Activated B cell treated with CpG ODN at 0.5 μM for 24 hours (primary cell): ENCODE data around the gene PRKAG2. TPM values are rescaled to one million over a fixed set of nuclear protein-coding genes. Genes with fewer than 3 reads are reported as not detected.

Source experiments
- ATAC-seq: fragments of 200-7000 bp; cut with Tn5 transposase; one replicate; pipeline ENCODE4 v1.10.0; 2021; ENCODE audit warnings: low read depth, mild to moderate bottlenecking, moderate library complexity
- CTCF ChIA-PET: fragments of 350-600 bp; sonication (Branson Sonifier 250); formaldehyde crosslinking; loops from one replicate; lab custom pipeline; 2021; ENCODE audit warnings: antibody characterized with exemption; lab: Charles Lee
- POLR2A ChIA-PET: fragments of 350-600 bp; sonication (Branson Sonifier 250); formaldehyde crosslinking; loops from one replicate; lab custom pipeline; 2021; ENCODE audit warnings: antibody characterized with exemption; lab: Charles Lee
- DNase-seq: peaks from one replicate; pipeline ENCODE4 v3.0.0; 2022
- H3K27ac Mint-ChIP-seq: one replicate; pipeline ENCODE4 v1.8.0; 2020; ENCODE audit warnings: mixed read lengths
- H3K27me3 Mint-ChIP-seq: one replicate; pipeline ENCODE4 v1.8.0; 2021; ENCODE audit warnings: mixed read lengths
- H3K36me3 Mint-ChIP-seq: one replicate; pipeline ENCODE4 v1.8.0; 2021; ENCODE audit warnings: low read depth, mixed read lengths
- H3K4me1 Mint-ChIP-seq: one replicate; pipeline ENCODE4 v1.8.0; 2021; ENCODE audit warnings: mixed read lengths
- H3K4me3 Mint-ChIP-seq: one replicate; pipeline ENCODE4 v1.8.0; 2020; ENCODE audit warnings: mild to moderate bottlenecking, mixed read lengths
- H3K9me3 Mint-ChIP-seq: one replicate; pipeline ENCODE4 v1.8.0; 2020; ENCODE audit warnings: mixed read lengths
- intact Hi-C: fragments of 100-400 bp; cut with micrococcal nuclease; formaldehyde crosslinking; loops from one replicate; pipeline ENCODE4 v1.15.1; 2024
- total RNA-seq: library from RNA; stranded (reverse); gene quantifications from 2 replicates; pipeline ENCODE4 v1.2.3, GENCODE V29; 2022
- TF ChIP-seq, protein P1 (sequence below): fragments of 200-600 bp; IDR thresholded peaks from one replicate; pipeline ENCODE4 v1.8.0; 2022; ENCODE audit warnings: antibody characterized with exemption, mild to moderate bottlenecking

PRKAG2 gene
- total RNA-seq, 1 donor from 2014 or later = 19.7 TPM

DNA sequence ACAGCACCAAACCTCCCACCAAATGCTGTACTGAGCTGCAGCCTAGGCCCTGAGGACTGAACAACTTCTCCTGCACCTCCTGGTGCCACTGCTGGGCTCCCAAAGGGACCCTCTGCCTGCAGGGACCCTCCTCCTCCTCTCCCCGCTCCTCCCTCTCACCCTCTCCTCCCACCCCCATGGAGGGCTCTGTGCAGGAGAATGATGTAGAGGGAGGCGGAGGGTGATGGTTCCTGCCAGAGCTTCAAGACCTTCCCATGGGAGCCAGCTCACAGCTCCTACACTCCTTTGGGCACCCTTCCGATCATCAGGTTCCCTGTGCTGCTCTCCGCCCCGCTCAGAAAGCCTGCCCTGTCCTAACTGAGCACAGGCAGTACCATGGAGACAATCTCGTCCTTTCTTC lies 97.7 kb downstream of the PRKAG2 start:
- CTCF ChIA-PET = no interaction called here
- intact Hi-C loops = no loop called here
- POLR2A ChIA-PET = interaction anchor here (0.7 kb wide), 1 partner anchor 58 kb away, joined by 3 read pairs; no protein-coding TSS in a partner anchor
- ATAC-seq (no peak), DNase-seq (no peak)
- Mint-ChIP-seq H3K36me3 (peaks cover 46% of the 10 kb centered on the region), H3K27ac (no peak overlapping the region), H3K9me3 (no peaks in the 10 kb centered on the region), H3K27me3 (no peaks in the 10 kb centered on the region), H3K4me1 (peaks cover 7% of the 10 kb centered on the region), H3K4me3 (no peak overlapping the region)
- TF ChIP-seq, protein P1, sequence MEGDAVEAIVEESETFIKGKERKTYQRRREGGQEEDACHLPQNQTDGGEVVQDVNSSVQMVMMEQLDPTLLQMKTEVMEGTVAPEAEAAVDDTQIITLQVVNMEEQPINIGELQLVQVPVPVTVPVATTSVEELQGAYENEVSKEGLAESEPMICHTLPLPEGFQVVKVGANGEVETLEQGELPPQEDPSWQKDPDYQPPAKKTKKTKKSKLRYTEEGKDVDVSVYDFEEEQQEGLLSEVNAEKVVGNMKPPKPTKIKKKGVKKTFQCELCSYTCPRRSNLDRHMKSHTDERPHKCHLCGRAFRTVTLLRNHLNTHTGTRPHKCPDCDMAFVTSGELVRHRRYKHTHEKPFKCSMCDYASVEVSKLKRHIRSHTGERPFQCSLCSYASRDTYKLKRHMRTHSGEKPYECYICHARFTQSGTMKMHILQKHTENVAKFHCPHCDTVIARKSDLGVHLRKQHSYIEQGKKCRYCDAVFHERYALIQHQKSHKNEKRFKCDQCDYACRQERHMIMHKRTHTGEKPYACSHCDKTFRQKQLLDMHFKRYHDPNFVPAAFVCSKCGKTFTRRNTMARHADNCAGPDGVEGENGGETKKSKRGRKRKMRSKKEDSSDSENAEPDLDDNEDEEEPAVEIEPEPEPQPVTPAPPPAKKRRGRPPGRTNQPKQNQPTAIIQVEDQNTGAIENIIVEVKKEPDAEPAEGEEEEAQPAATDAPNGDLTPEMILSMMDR = no peak

DNA sequence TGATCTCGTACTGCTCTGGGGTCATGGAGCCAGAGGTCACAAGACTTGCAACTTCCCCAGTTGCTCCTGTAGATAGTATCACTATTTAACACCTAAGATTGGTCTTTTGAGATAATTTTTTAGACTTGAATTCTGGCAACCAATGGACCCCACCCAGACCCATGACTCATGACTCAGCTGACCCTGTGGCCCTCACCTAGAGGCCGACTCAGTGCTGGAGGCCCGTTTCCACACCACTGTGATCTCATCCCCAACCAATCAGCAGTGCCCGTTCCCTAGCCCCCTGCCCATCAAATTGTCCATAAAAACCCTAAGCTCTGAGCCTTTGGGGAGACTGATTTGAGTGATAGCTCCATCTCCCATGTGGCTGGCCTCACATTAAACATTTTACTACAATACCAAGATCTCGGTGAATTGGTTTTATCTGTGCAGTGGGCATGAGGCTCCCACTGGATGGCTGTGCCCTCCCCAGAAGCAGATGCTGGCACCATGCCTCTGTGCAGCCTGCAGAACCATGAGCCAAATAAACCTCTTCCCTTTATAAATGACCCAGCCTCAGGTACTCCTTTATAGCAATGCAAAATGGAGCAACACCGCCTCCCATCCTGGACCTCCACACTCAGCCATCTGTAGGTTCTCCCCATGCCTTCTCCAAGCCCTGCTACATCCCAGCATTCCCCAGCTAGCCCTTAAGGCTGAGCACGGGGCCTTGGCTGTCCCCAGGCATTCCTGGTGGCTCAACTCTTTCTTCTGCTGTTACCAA lies 98.8 kb downstream of the PRKAG2 start:
- intact Hi-C loops = no loop called here
- H3K36me3 Mint-ChIP-seq = peaks cover 54% of the 10 kb centered on the region
- ChIA-PET POLR2A (no interaction called here), CTCF (no interaction called here)
- H3K9me3 Mint-ChIP-seq = no peaks in the 10 kb centered on the region
- H3K27ac Mint-ChIP-seq = no peak overlapping the region
- H3K4me3 Mint-ChIP-seq = no peak overlapping the region
- H3K27me3 Mint-ChIP-seq = no peaks in the 10 kb centered on the region
- TF ChIP-seq, protein P1 = no peak
- ATAC-seq = no peak
- DNase-seq = no peak
- peaks cover 4% of the 10 kb centered on the region for H3K4me1 Mint-ChIP-seq

DNA sequence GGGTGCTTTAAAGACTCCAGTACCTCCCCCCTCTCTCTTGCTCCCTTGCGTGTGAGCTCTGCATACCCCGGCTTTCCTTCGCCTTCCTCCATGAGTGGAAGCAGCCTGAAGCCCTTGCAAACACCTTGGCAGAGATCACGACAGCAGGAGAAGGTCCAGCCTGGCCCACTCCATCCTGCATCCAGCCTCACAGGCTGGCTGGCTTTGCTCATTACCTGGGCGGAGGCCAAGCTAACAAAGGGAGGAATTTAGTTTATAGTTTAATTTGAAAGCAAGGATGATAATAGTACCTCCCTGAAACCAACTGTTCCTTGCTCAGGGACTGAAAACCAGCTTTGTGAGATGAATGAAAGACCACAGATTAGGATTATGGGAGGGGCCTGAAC lies 99.4 kb downstream of the PRKAG2 start:
- H3K36me3 Mint-ChIP-seq = peaks cover 56% of the 10 kb centered on the region
- H3K27ac Mint-ChIP-seq = no peak overlapping the region
- H3K27me3 Mint-ChIP-seq = no peaks in the 10 kb centered on the region
- DNase-seq = no peak
- CTCF ChIA-PET = interaction anchor here (1.3 kb wide), 1 partner anchor 18 kb away, joined by 3 read pairs; no protein-coding TSS in a partner anchor
- TF ChIP-seq, protein P1 = no peak
- intact Hi-C loops = no loop called here
- no peaks in the 10 kb centered on the region for H3K9me3 Mint-ChIP-seq
- H3K4me3 Mint-ChIP-seq = no peak overlapping the region
- no peak for ATAC-seq
- POLR2A ChIA-PET = no interaction called here
- H3K4me1 Mint-ChIP-seq = peaks cover under 1% of the 10 kb centered on the region

DNA sequence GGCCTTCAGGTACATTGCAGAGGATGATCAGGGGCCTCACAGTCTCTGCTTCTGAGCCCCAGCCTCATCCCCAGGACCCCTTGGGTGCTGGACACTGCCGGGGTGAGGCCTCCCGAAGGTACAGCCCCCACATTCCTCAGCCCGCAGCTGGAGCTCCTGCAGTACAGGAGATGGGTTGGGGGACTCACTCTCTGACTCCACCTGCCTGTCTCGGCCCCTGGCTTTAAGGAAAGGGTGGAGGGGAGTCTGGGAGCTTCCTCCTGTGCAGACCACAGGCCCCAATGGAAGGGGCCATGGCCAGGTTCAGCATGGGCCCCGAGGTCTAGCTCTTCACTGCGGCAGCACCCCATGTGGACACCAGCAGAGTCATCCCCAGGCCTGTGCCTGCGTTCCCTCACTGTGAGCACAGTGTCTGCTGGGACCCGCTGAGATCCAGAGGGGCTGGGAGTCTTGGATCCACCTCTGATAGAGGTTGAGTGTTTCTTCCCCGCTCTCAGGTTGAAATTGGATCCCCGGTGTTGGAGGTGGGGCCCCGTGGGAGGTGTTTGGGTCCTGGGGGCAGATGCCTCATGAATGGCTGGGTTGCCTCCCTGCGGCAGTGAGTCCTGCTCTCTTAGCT lies 99.9 kb downstream of the PRKAG2 start:
- TF ChIP-seq, protein P1 = no peak
- H3K4me1 Mint-ChIP-seq = no peaks in the 10 kb centered on the region
- no peak overlapping the region for H3K4me3 Mint-ChIP-seq
- no peak for ATAC-seq
- no peaks in the 10 kb centered on the region for H3K27me3 Mint-ChIP-seq
- intact Hi-C loops = no loop called here
- peaks cover 61% of the 10 kb centered on the region for H3K36me3 Mint-ChIP-seq
- ChIA-PET CTCF (interaction anchor here (1.3 kb wide), 1 partner anchor 17 kb away, joined by 3 read pairs; no protein-coding TSS in a partner anchor), POLR2A (no interaction called here)
- no peak for DNase-seq
- H3K27ac Mint-ChIP-seq = no peak overlapping the region
- H3K9me3 Mint-ChIP-seq = no peaks in the 10 kb centered on the region

DNA sequence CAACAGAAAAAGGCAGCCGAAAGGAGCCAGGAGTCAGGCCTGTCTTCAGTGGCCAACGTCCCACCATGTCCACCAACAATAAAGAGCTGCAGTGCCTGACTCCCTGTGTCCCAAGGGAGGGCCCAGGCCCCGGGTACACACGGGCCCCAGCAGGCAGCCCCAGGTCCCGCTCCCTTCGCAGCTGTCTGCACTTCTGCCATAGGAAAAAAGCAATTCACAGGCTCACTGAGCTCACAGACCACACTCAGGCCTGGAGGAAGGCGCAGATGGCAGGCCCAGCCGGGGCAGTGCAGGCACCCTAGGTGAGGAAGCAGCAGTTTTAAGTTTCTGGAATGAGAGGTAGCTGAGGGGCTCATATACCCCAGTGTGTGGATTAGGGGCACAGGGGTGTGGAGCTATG lies 100.5 kb downstream of the PRKAG2 start:
- Mint-ChIP-seq H3K27me3 (no peaks in the 10 kb centered on the region), H3K4me1 (no peaks in the 10 kb centered on the region), H3K9me3 (no peaks in the 10 kb centered on the region), H3K36me3 (peaks cover 63% of the 10 kb centered on the region), H3K27ac (no peak overlapping the region), H3K4me3 (no peak overlapping the region)
- DNase-seq = no peak
- TF ChIP-seq, protein P1 = no peak
- intact Hi-C loops = no loop called here
- POLR2A ChIA-PET = no interaction called here
- ATAC-seq = no peak
- CTCF ChIA-PET = interaction anchor here (1.3 kb wide), 1 partner anchor 17 kb away, joined by 3 read pairs; no protein-coding TSS in a partner anchor
